Liver (tissue), 9 donors: Measurements from ENCODE around the gene TBX21. TPM values are rescaled to one million over a fixed set of nuclear protein-coding genes. Genes with fewer than 3 reads are reported as not detected.

ENCODE experiments used
- DNase-seq: peaks from one replicate; pipeline ENCODE4 v3.0.0-alpha.2; 2017; ENCODE audit warnings: low spot score
- H3K27ac ChIP-seq, 2 donors: one replicate each; pipeline ENCODE4 v1.7.0; 2013; ENCODE audit warnings: inconsistent platforms in 2 of 2, low read length in 2 of 2, control low read depth in 1 of 2, low read depth in 1 of 2, mild to moderate bottlenecking in 1 of 2
- H3K27me3 ChIP-seq, 4 donors: one replicate each; pipeline versions ENCODE4 v1.6.1 to v1.7.0; 2013; ENCODE audit warnings: low read length in 3 of 4, inconsistent platforms in 1 of 4, mild to moderate bottlenecking in 1 of 4, moderate library complexity in 1 of 4; ENCODE audit not compliant: control insufficient read depth in 4 of 4, insufficient read depth in 4 of 4
- H3K36me3 ChIP-seq, 4 donors: one replicate each; pipeline versions ENCODE4 v1.6.1 to v1.7.0; 2013; ENCODE audit warnings: low read length in 3 of 4, mild to moderate bottlenecking in 3 of 4, low read depth in 1 of 4, moderate library complexity in 1 of 4; ENCODE audit not compliant: control insufficient read depth in 4 of 4, insufficient read depth in 3 of 4
- H3K4me1 ChIP-seq, 4 donors: one replicate each; pipeline versions ENCODE4 v1.6.1 to v1.7.0; 2013; ENCODE audit warnings: low read length in 3 of 4, mild to moderate bottlenecking in 3 of 4, moderate library complexity in 1 of 4; ENCODE audit not compliant: control insufficient read depth in 4 of 4, insufficient read depth in 4 of 4
- H3K4me3 ChIP-seq, 3 donors: one replicate each; pipeline versions ENCODE4 v1.6.1 to v1.7.0; 2013; ENCODE audit warnings: low read length in 3 of 3, control low read depth in 1 of 3, low read depth in 1 of 3, mild to moderate bottlenecking in 1 of 3
- H3K9ac ChIP-seq, 2 donors: one replicate each; pipeline ENCODE4 v1.7.0; 2013; ENCODE audit warnings: low read length in 2 of 2, mild to moderate bottlenecking in 2 of 2, moderate library complexity in 2 of 2, control low read depth in 1 of 2, low read depth in 1 of 2
- H3K9me3 ChIP-seq, 4 donors: one replicate each; pipeline versions ENCODE4 v1.6.1 to v1.7.0; 2013; ENCODE audit warnings: low read length in 3 of 4; ENCODE audit not compliant: control insufficient read depth in 4 of 4
- ATF3 ChIP-seq: IDR thresholded peaks from 2 replicates; pipeline ENCODE4 v1.6.1; 2016; ENCODE audit warnings: antibody characterized with exemption
- CTCF ChIP-seq: fragments of 150-350 bp; IDR thresholded peaks from 2 replicates; pipeline ENCODE4 v1.5.1; 2017; ENCODE audit warnings: improper control_type of control experiment, low read depth, low read length; ENCODE audit not compliant: missing input control
- EGR1 ChIP-seq, 2 donors: IDR thresholded peaks; 2 replicates each; pipeline ENCODE4 v1.6.1; 2016 to 2018; ENCODE audit warnings: antibody characterized with exemption in 2 of 2, low read depth in 2 of 2
- FOXA1 ChIP-seq: IDR thresholded peaks from 2 replicates; pipeline ENCODE4 v1.6.1; 2016; ENCODE audit warnings: antibody characterized with exemption
- FOXA2 ChIP-seq: IDR thresholded peaks from 2 replicates; pipeline ENCODE4 v1.6.1; 2016; ENCODE audit warnings: antibody characterized with exemption
- GABPA ChIP-seq, 2 donors: IDR thresholded peaks in 1 of 2; conservative IDR thresholded peaks in 1 of 2; 2 replicates each; pipeline ENCODE4 v1.6.1; 2016; ENCODE audit warnings: antibody characterized with exemption in 2 of 2, mild to moderate bottlenecking in 1 of 2, moderate library complexity in 1 of 2
- HNF4A ChIP-seq, 2 donors: conservative IDR thresholded peaks; 2 replicates each; pipeline ENCODE4 v1.6.1; 2016; ENCODE audit warnings: antibody characterized with exemption in 2 of 2, mild to moderate bottlenecking in 2 of 2
- HNF4G ChIP-seq: IDR thresholded peaks from 2 replicates; pipeline ENCODE4 v1.6.1; 2016; ENCODE audit warnings: antibody characterized with exemption
- JUND ChIP-seq, 2 donors: IDR thresholded peaks; 2 replicates each; pipeline ENCODE4 v1.6.1; 2016; ENCODE audit warnings: antibody characterized with exemption in 2 of 2
- MAX ChIP-seq: IDR thresholded peaks from 2 replicates; pipeline ENCODE4 v1.6.1; 2016; ENCODE audit warnings: antibody characterized with exemption
- NR2F2 ChIP-seq: IDR thresholded peaks from 2 replicates; pipeline ENCODE4 v1.6.1; 2016; ENCODE audit warnings: antibody characterized with exemption
- RAD21 ChIP-seq, 2 donors: IDR thresholded peaks; 2 replicates each; pipeline ENCODE4 v1.6.1; 2016; ENCODE audit warnings: antibody characterized with exemption in 2 of 2, mild to moderate bottlenecking in 2 of 2
- REST ChIP-seq: IDR thresholded peaks from 2 replicates; pipeline ENCODE4 v1.6.1; 2016; ENCODE audit warnings: antibody characterized with exemption, mild to moderate bottlenecking
- RXRA ChIP-seq, 2 donors: IDR thresholded peaks; 2 replicates each; pipeline ENCODE4 v1.6.1; 2017 to 2018; ENCODE audit warnings: antibody characterized with exemption in 2 of 2, mild to moderate bottlenecking in 1 of 2
- SP1 ChIP-seq: IDR thresholded peaks from 2 replicates; pipeline ENCODE4 v1.6.1; 2018; ENCODE audit warnings: antibody characterized with exemption, mild to moderate bottlenecking
- TAF1 ChIP-seq: conservative IDR thresholded peaks from 2 replicates; pipeline ENCODE4 v1.6.1; 2016; ENCODE audit warnings: antibody characterized with exemption, mild to moderate bottlenecking
- YY1 ChIP-seq: IDR thresholded peaks from 2 replicates; pipeline ENCODE4 v1.6.1; 2016; ENCODE audit warnings: antibody characterized with exemption, mild to moderate bottlenecking
- ZBTB33 ChIP-seq: IDR thresholded peaks from 2 replicates; pipeline ENCODE4 v1.6.1; 2016; ENCODE audit warnings: antibody characterized with exemption
- WGBS: extraction: QIAGEN DNeasy Blood & Tissue Kit; methylation state at CpG from one replicate; pipeline ENCODE4 v1.1.7; 2013; 5-methylcytosine and 5-hydroxymethylcytosine counted together
- polyA plus RNA-seq, 2 donors: library from polyadenylated mRNA; stranded (reverse) in 1 of 2; unstranded in 1 of 2; fragments of 200-250 nt in 1 of 2; fragments of >200 nt in 1 of 2; fragmentation: Nextera tagmentation in 1 of 2; extraction: Ambion mirVana in 1 of 2; gene quantifications; one replicate each; pipeline versions ENCODE4 v1.2.1 to v1.2.3, GENCODE V29; 2013 to 2015
- total RNA-seq, 2 donors: library from RNA; depleted of rRNA; stranded (reverse); fragments of >200 nt; gene quantifications; one replicate each; pipeline ENCODE4 v1.2.3, GENCODE V29; 2014
- donor health status: healthy.
- donor health status: healthy.
- donor health status: healthy.
- donor health status: healthy.
- donor health status: healthy.

The TBX21 gene
- total and polyA plus RNA-seq, 4 donors, result 0.19 to 0.59 (median 0.25) TPM; not detected in 1

- no peak for TF ChIP-seq CTCF
- no peak for TF ChIP-seq ATF3
- no peak for TF ChIP-seq RXRA (IDR thresholded peaks at IDR 0.05)
- TF ChIP-seq RAD21 (IDR thresholded peaks at IDR 0.05), result no peak
- TF ChIP-seq ZBTB33, result no peak
- no peak for TF ChIP-seq JUND (IDR thresholded peaks at IDR 0.05)
Observed at GRCh38 chr17:47721725-47722124, 11.3 kb upstream of the TBX21 start (continued).

- Histone ChIP-seq H3K36me3 (no peaks in the 10 kb centered on the region), H3K27me3 (peaks cover 0 to 9% (median 6%) of the 10 kb centered on the region in 4 donors), H3K4me3 (no peak overlapping the region), H3K4me1 (peaks cover 0 to 4% (median 0%) of the 10 kb centered on the region in 4 donors), H3K9ac (no peak overlapping the region), H3K9me3 (no peaks in the 10 kb centered on the region), H3K27ac (no peak overlapping the region)
- WGBS, result 77% methylated on average over 2 of the region's 2 CpGs
- no peak for DNase-seq
- TF ChIP-seq FOXA1 (no peak), HNF4A (conservative IDR thresholded peaks at IDR 0.05) (no peak), HNF4G (no peak), REST (no peak), NR2F2 (no peak), EGR1 (IDR thresholded peaks at IDR 0.05; ENCODE audit: low read depth in 2 of 2) (no peak), GABPA (IDR thresholded peaks at IDR 0.05 in 1 of 2, conservative IDR thresholded peaks at IDR 0.05 in 1 of 2) (no peak), ZBTB33 (no peak), ATF3 (no peak), CTCF (no peak), TAF1 (no peak), JUND (IDR thresholded peaks at IDR 0.05) (no peak), RXRA (IDR thresholded peaks at IDR 0.05) (no peak), FOXA2 (no peak), MAX (no peak), YY1 (no peak), RAD21 (IDR thresholded peaks at IDR 0.05) (no peak), SP1 (no peak)
Observed at GRCh38 chr17:47724705-47725104, 8.3 kb upstream of the TBX21 start.
